SK-N-SH (cell line): ENCODE measurements around the gene GHDC. TPM values are rescaled to one million over a fixed set of nuclear protein-coding genes. Genes with fewer than 3 reads are reported as not detected.
"Not testable (repeated sequence)": the region's sequence is repeated elsewhere in the genome, so short reads cannot be mapped to it uniquely, and the experiment has no call there.

ENCODE experiments used
- CTCF ChIA-PET: fragments of 300-600, 350-600 bp; formaldehyde crosslinking; extraction: SDS; loops from one replicate; lab custom pipeline; 2021; lab: Yijun Ruan, JAX
- POLR2A ChIA-PET: fragments of 350-600 bp; sonication (Branson Sonifier 250); formaldehyde crosslinking; extraction: SDS; loops from one replicate; lab custom pipeline; 2020; ENCODE audit warnings: antibody characterized with exemption, inconsistent platforms; lab: Yijun Ruan, JAX
- DNase-seq: peaks from one replicate; pipeline ENCODE4 v3.0.0; 2012
- H2AFZ ChIP-seq: fragments of 200-600 bp; sonication (generic); 2 replicates; pipeline ENCODE4 v1.8.1; 2016; ENCODE audit warnings: antibody characterized with exemption, mild to moderate bottlenecking, low read depth
- H3F3A ChIP-seq: fragments of 200-600 bp; sonication (generic); replicated peaks from 2 replicates; pipeline ENCODE3; 2016; ENCODE audit warnings: antibody characterized with exemption, mild to moderate bottlenecking; ENCODE audit not compliant: insufficient read depth
- H3K27ac ChIP-seq, 2 experiments: fragments of 200-500 bp in 1 of 2; fragments of 200-600 bp in 1 of 2; sonication (Bioruptor generic) in 1 of 2; sonication (generic), shearing (Covaris generic) in 1 of 2; 2 replicates each; pipeline versions ENCODE4 v1.5.1 to v1.6.1; 2014 to 2016; ENCODE audit warnings: low read depth in 2 of 2, inconsistent platforms in 1 of 2, low read length in 1 of 2, mild to moderate bottlenecking in 1 of 2, mixed read lengths in 1 of 2
- H3K27me3 ChIP-seq: fragments of 200-600 bp; sonication (generic), shearing (Covaris generic); 2 replicates; pipeline ENCODE4 v1.6.1; 2016; ENCODE audit warnings: mixed run types; ENCODE audit not compliant: insufficient read depth
- H3K36me3 ChIP-seq, 2 experiments: fragments of 200-500 bp in 1 of 2; fragments of 200-600 bp in 1 of 2; sonication (Bioruptor generic) in 1 of 2; sonication (generic) in 1 of 2; replicated peaks in 1 of 2; 2 replicates each; pipeline versions ENCODE3 to v1.5.1; 2014 to 2016; ENCODE audit warnings: low read length in 1 of 2, mild to moderate bottlenecking in 1 of 2; ENCODE audit not compliant: insufficient read depth in 2 of 2, control insufficient read depth in 1 of 2
- H3K4me1 ChIP-seq, 2 experiments: fragments of 200-500 bp in 1 of 2; fragments of 200-600 bp in 1 of 2; sonication (Bioruptor generic) in 1 of 2; sonication (generic), shearing (Covaris generic) in 1 of 2; 2 replicates each; pipeline versions ENCODE4 v1.5.1 to v1.6.1; 2014 to 2016; ENCODE audit warnings: low read depth in 1 of 2, low read length in 1 of 2, mixed run types in 1 of 2; ENCODE audit not compliant: insufficient read depth in 2 of 2, control insufficient read depth in 1 of 2
- H3K4me2 ChIP-seq: fragments of 200-600 bp; sonication (generic), shearing (Covaris generic); 2 replicates; pipeline ENCODE4 v1.6.1; 2017; ENCODE audit warnings: mixed run types
- H3K4me3 ChIP-seq, 2 experiments: fragments of 200-500 bp in 1 of 2; fragments of 200-600 bp in 1 of 2; sonication (Bioruptor generic) in 1 of 2; sonication (generic), shearing (Covaris generic) in 1 of 2; 2 replicates each; pipeline versions ENCODE4 v1.5.1 to v1.8.1; 2014 to 2016; ENCODE audit warnings: low read depth in 2 of 2, inconsistent platforms in 1 of 2, low read length in 1 of 2, mild to moderate bottlenecking in 1 of 2, mixed read lengths in 1 of 2, moderate library complexity in 1 of 2
- H3K79me2 ChIP-seq: fragments of 200-600 bp; sonication (generic); 2 replicates; pipeline ENCODE4 v1.8.1; 2017; ENCODE audit warnings: mild to moderate bottlenecking; ENCODE audit not compliant: insufficient read depth
- H3K9ac ChIP-seq: fragments of 200-600 bp; sonication (generic); 2 replicates; pipeline ENCODE4 v1.6.1; 2017; ENCODE audit warnings: mixed run types
- H3K9me2 ChIP-seq: fragments of 200-600 bp; sonication (generic); 2 replicates; pipeline ENCODE4 v1.6.1; 2017; ENCODE audit warnings: mixed run types
- H3K9me3 ChIP-seq: fragments of 200-600 bp; sonication (generic); 2 replicates; pipeline ENCODE4 v1.6.1; 2017; ENCODE audit warnings: mixed run types, mild to moderate bottlenecking, moderate library complexity
- H4K20me1 ChIP-seq: fragments of 200-600 bp; sonication (generic); 2 replicates; pipeline ENCODE4 v1.6.1; 2017; ENCODE audit warnings: mild to moderate bottlenecking, mixed run types; ENCODE audit not compliant: insufficient read depth
- CTCF ChIP-seq: fragments of 200-600 bp; sonication (generic); IDR thresholded peaks from 2 replicates; pipeline ENCODE4 v1.6.1; 2017; ENCODE audit warnings: antibody characterized with exemption, mild to moderate bottlenecking, moderate library complexity
- ELF1 ChIP-seq: IDR thresholded peaks from 2 replicates; pipeline ENCODE4 v1.4.0; 2012
- EP300 ChIP-seq, 2 experiments: IDR thresholded peaks; 2 replicates each; pipeline versions ENCODE4 v1.4.0 to v1.6.1; 2012; ENCODE audit warnings: borderline replicate concordance in 1 of 2, low read depth in 1 of 2, low read length in 1 of 2
- FOXJ3 ChIP-seq: sonication (generic); formaldehyde crosslinking; IDR thresholded peaks from 2 replicates; pipeline ENCODE4 v1.5.1; 2020; ENCODE audit warnings: mild to moderate bottlenecking, missing genetic modification reagents
- IRF3 ChIP-seq: fragments of 150-350 bp; IDR thresholded peaks from 2 replicates; pipeline ENCODE4 v1.6.1; 2016; ENCODE audit warnings: mild to moderate bottlenecking, low read depth, low read length
- MXI1 ChIP-seq: IDR thresholded peaks from 2 replicates; pipeline ENCODE4 v1.6.1; 2012; ENCODE audit warnings: mild to moderate bottlenecking, low read depth, low read length, improper control_type of control experiment
- NFIC ChIP-seq: IDR thresholded peaks from 2 replicates; pipeline ENCODE4 v1.4.0; 2012; ENCODE audit warnings: borderline replicate concordance
- PBX3 ChIP-seq: IDR thresholded peaks from 2 replicates; pipeline ENCODE4; 2012
- POLR2AphosphoS5 ChIP-seq: IDR thresholded peaks from 2 replicates; pipeline ENCODE4 v1.6.1; 2012; ENCODE audit warnings: low read depth, low read length
- RFX5 ChIP-seq: IDR thresholded peaks from 2 replicates; pipeline ENCODE4 v1.6.1; 2012; ENCODE audit warnings: mild to moderate bottlenecking, improper control_type of control experiment, low read length
- RXRA ChIP-seq: IDR thresholded peaks from 2 replicates; pipeline ENCODE4 v1.4.0; 2012; ENCODE audit warnings: low read depth, mild to moderate bottlenecking, borderline replicate concordance
- SIN3A ChIP-seq: IDR thresholded peaks from 2 replicates; pipeline ENCODE4 v1.6.1; 2012; ENCODE audit warnings: low read depth, mild to moderate bottlenecking, low read length, moderate library complexity, borderline replicate concordance
- TAF1 ChIP-seq: IDR thresholded peaks from 2 replicates; pipeline ENCODE4 v1.6.1; 2012; ENCODE audit warnings: low read depth, mild to moderate bottlenecking, low read length, moderate library complexity, borderline replicate concordance
- TCF12 ChIP-seq: IDR thresholded peaks from 2 replicates; pipeline ENCODE4 v1.4.0; 2012
- TEAD4 ChIP-seq: IDR thresholded peaks from 2 replicates; pipeline ENCODE4 v1.4.0; 2012; ENCODE audit warnings: mild to moderate bottlenecking, borderline replicate concordance; ENCODE audit not compliant: insufficient read depth
- ZBTB33 ChIP-seq: IDR thresholded peaks from 2 replicates; pipeline ENCODE4 v1.4.0; 2012; ENCODE audit warnings: low read depth, borderline replicate concordance
- WGBS: methylation state at CpG from one replicate; pipeline ENCODE4 v1.1.6; 2017; ENCODE audit warnings: low lambda C conversion rate; 5-methylcytosine and 5-hydroxymethylcytosine counted together
- polyA plus RNA-seq, 3 experiments: library from polyadenylated mRNA; depleted of rRNA; stranded (reverse); fragments of >200 nt; gene quantifications; 2 replicates each; pipeline ENCODE4 v1.2.3, GENCODE V29; 2012

Gene GHDC
- polyA plus RNA-seq, 1 of the 3 experiments (the other 2 are of a cell fraction) = 15.8 TPM

GRCh38 chr17:42212382-42212781 is 18.1 kb upstream of the GHDC start:
- no peak overlapping the region for H3K4me3 ChIP-seq
- no peak overlapping the region for H3K9ac ChIP-seq
- no peaks in the 10 kb centered on the region for H3K9me3 ChIP-seq
- H3K79me2 ChIP-seq = no peaks in the 10 kb centered on the region
- H4K20me1 ChIP-seq = no peaks in the 10 kb centered on the region
- ChIA-PET CTCF (interaction anchor here (0.7 to 2.0 kb wide), 3 partner anchors 10 to 31 kb away, joined by 3 to 10 read pairs (median 6); partner anchors contain the start of gene KCNH4), POLR2A (no interaction called here)
- peaks cover 22 to 57% of the 10 kb centered on the region in 2 experiments for H3K36me3 ChIP-seq
- H3K9me2 ChIP-seq = no peaks in the 10 kb centered on the region
- no peaks in the 10 kb centered on the region for H3K27me3 ChIP-seq
- no peaks in the 10 kb centered on the region for H3F3A ChIP-seq
- H3K4me2 ChIP-seq = no peak overlapping the region
- no peak for DNase-seq
- WGBS = 91% methylated on average over 7 of the region's 7 CpGs
- H2AFZ ChIP-seq = no peak overlapping the region
- no peak overlapping the region for H3K27ac ChIP-seq
- no peaks in the 10 kb centered on the region for H3K4me1 ChIP-seq
- TF ChIP-seq FOXJ3 (CRISPR knock-in tag) (no peak), IRF3 (no peak), ELF1 (no peak), TAF1 (no peak), MXI1 (no peak), SIN3A (no peak), RXRA (no peak), ZBTB33 (no peak), PBX3 (no peak), CTCF (no peak), NFIC (no peak), EP300 (IDR thresholded peaks at IDR 0.05; ENCODE audit: borderline replicate concordance in 1 of 2, low read depth in 1 of 2, low read length in 1 of 2) (no peak), POLR2AphosphoS5 (no peak), TCF12 (no peak), TEAD4 (no peak), RFX5 (no peak)

- peaks cover 18 to 58% of the 10 kb centered on the region in 2 experiments for H3K36me3 ChIP-seq
- H3K27me3 ChIP-seq, H3K4me1 ChIP-seq, H3K4me2 ChIP-seq, H3K9ac ChIP-seq, H3K27ac ChIP-seq, H3K9me2 ChIP-seq, H3K79me2 ChIP-seq, H3F3A ChIP-seq, H4K20me1 ChIP-seq, POLR2A ChIA-PET, DNase-seq, H3K9me3 ChIP-seq, H2AFZ ChIP-seq, H3K4me3 ChIP-seq: not testable (repeated sequence)
- CTCF ChIA-PET = interaction anchor here (2.0 kb wide), 1 partner anchor 10 kb away, joined by 10 read pairs; no protein-coding TSS in a partner anchor
- WGBS = 84% methylated on average over 4 of the region's 9 CpGs
These were observed 17.6 kb upstream of the GHDC start for GRCh38 chr17:42211921-42212341.
